IMR-90 (cell line): Measurements from ENCODE around the gene CMIP. TPM values are rescaled to one million over a fixed set of nuclear protein-coding genes. Genes with fewer than 3 reads are reported as not detected.

ENCODE experiments used
- ATAC-seq: fragments of 200-7000 bp; cut with Tn5 transposase; 2 replicates; pipeline ENCODE4 v1.9.1; 2020; ENCODE audit warnings: low read depth, mild to moderate bottlenecking, moderate library complexity
- BruUV-seq: library from RNA; stranded (reverse); fragments of 400-500 nt; replicated peaks from 2 replicates; lab custom pipeline; 2021; lab: Mats Ljungman, UMichigan
- CTCF ChIA-PET: fragments of 300-600 bp; formaldehyde crosslinking; extraction: SDS; loops from one replicate; lab custom pipeline; 2021; ENCODE audit warnings: antibody characterized with exemption; lab: Yijun Ruan, JAX
- POLR2A ChIA-PET: fragments of 300-600 bp; sonication (Branson Sonifier 250); formaldehyde crosslinking; loops from one replicate; lab custom pipeline; 2022; ENCODE audit warnings: antibody characterized with exemption; ENCODE audit not compliant: unreplicated experiment; lab: Charles Lee
- DNase-seq: peaks from one replicate; pipeline ENCODE4 v3.0.0; 2013
- H2AFZ ChIP-seq: replicated peaks from 2 replicates; pipeline ENCODE3; 2013; ENCODE audit warnings: low read length, mild to moderate bottlenecking; ENCODE audit not compliant: poor library complexity
- H2AK5ac ChIP-seq: 2 replicates; pipeline ENCODE4 v1.6.1; 2013; ENCODE audit warnings: low read depth, low read length, inconsistent platforms
- H2AK9ac ChIP-seq: replicated peaks from 2 replicates; pipeline ENCODE3; 2013; ENCODE audit warnings: mild to moderate bottlenecking, low read depth, low read length, moderate library complexity; ENCODE audit not compliant: poor library complexity
- H2BK120ac ChIP-seq: 2 replicates; pipeline ENCODE4 v1.6.1; 2013; ENCODE audit warnings: low read depth, low read length, inconsistent platforms
- H2BK15ac ChIP-seq: 3 replicates; pipeline ENCODE4 v1.6.1; 2013; ENCODE audit warnings: low read depth, low read length, inconsistent platforms
- H2BK20ac ChIP-seq: 2 replicates; pipeline ENCODE4 v1.6.1; 2013; ENCODE audit warnings: low read depth, mild to moderate bottlenecking, inconsistent platforms, low read length, moderate library complexity
- H2BK5ac ChIP-seq: 2 replicates; pipeline ENCODE4 v1.6.1; 2013; ENCODE audit warnings: mild to moderate bottlenecking, low read depth, low read length, inconsistent platforms; ENCODE audit not compliant: poor library complexity, severe bottlenecking
- H3K14ac ChIP-seq: replicated peaks from 2 replicates; pipeline ENCODE4 v1.6.1; 2013; ENCODE audit warnings: low read depth, low read length, inconsistent platforms
- H3K18ac ChIP-seq: 2 replicates; pipeline ENCODE4 v1.6.1; 2013; ENCODE audit warnings: low read depth, low read length, control low read depth
- H3K23ac ChIP-seq: 2 replicates; pipeline ENCODE4 v1.6.1; 2013; ENCODE audit warnings: low read depth, low read length, inconsistent platforms
- H3K27ac ChIP-seq: 2 replicates; pipeline ENCODE4 v1.5.1; 2013; ENCODE audit warnings: mild to moderate bottlenecking, control low read depth, low read length; ENCODE audit not compliant: insufficient read depth
- H3K27me3 ChIP-seq: 2 replicates; pipeline ENCODE4 v1.6.1; 2013; ENCODE audit warnings: low read length; ENCODE audit not compliant: control insufficient read depth, insufficient read depth
- H3K36me3 ChIP-seq: 2 replicates; pipeline ENCODE4 v1.6.1; 2013; ENCODE audit warnings: low read length, mixed read lengths; ENCODE audit not compliant: control insufficient read depth, insufficient read depth
- H3K4ac ChIP-seq: 2 replicates; pipeline ENCODE4 v1.6.1; 2013; ENCODE audit warnings: low read depth, low read length, inconsistent platforms
- H3K4me1 ChIP-seq: 2 replicates; pipeline ENCODE4 v1.6.1; 2013; ENCODE audit warnings: low read length, mixed read lengths; ENCODE audit not compliant: control insufficient read depth, insufficient read depth
- H3K4me2 ChIP-seq: 2 replicates; pipeline ENCODE4 v1.6.1; 2013; ENCODE audit warnings: low read depth, mild to moderate bottlenecking, control low read depth, low read length, moderate library complexity
- H3K4me3 ChIP-seq: 2 replicates; pipeline ENCODE4 v1.5.1; 2013; ENCODE audit warnings: low read depth, mild to moderate bottlenecking, control low read depth, low read length, moderate library complexity; ENCODE audit not compliant: insufficient read depth
- H3K56ac ChIP-seq: 2 replicates; pipeline ENCODE4 v1.6.1; 2013; ENCODE audit warnings: low read length, inconsistent platforms; ENCODE audit not compliant: insufficient read depth; ENCODE audit errors: extremely low read depth
- H3K79me1 ChIP-seq, 2 experiments: 2 replicates each; pipeline ENCODE4 v1.6.1; 2013; ENCODE audit warnings: low read length in 2 of 2, inconsistent platforms in 1 of 2, low read depth in 1 of 2
- H3K9ac ChIP-seq: 2 replicates; pipeline ENCODE4 v1.6.1; 2013; ENCODE audit warnings: low read depth, low read length, control low read depth
- H3K9me1 ChIP-seq: 2 replicates; pipeline ENCODE4 v1.6.1; 2013; ENCODE audit warnings: low read length, inconsistent platforms; ENCODE audit not compliant: insufficient read depth
- H3K9me3 ChIP-seq: 2 replicates; pipeline ENCODE4 v1.6.1; 2013; ENCODE audit warnings: low read length; ENCODE audit not compliant: control insufficient read depth, insufficient read depth
- H4K20me1 ChIP-seq: 2 replicates; pipeline ENCODE4 v1.6.1; 2013; ENCODE audit warnings: low read length, inconsistent platforms; ENCODE audit not compliant: insufficient read depth
- H4K5ac ChIP-seq: 2 replicates; pipeline ENCODE4 v1.6.1; 2013; ENCODE audit warnings: mild to moderate bottlenecking, low read depth, low read length, control low read depth
- H4K8ac ChIP-seq, 2 experiments: 2 replicates each; pipeline ENCODE4 v1.6.1; 2013; ENCODE audit warnings: low read depth in 2 of 2, low read length in 2 of 2, control low read depth in 1 of 2, inconsistent platforms in 1 of 2
- H4K91ac ChIP-seq: 2 replicates; pipeline ENCODE4 v1.6.1; 2013; ENCODE audit warnings: low read depth, low read length, inconsistent platforms; ENCODE audit not compliant: insufficient read depth
- BHLHE40 ChIP-seq: fragments of 150-350 bp; IDR thresholded peaks from 2 replicates; pipeline ENCODE4 v1.6.1; 2016; ENCODE audit warnings: mild to moderate bottlenecking, low read depth, low read length
- CEBPB ChIP-seq: IDR thresholded peaks from 2 replicates; pipeline ENCODE4 v1.6.1; 2012; ENCODE audit warnings: low read depth, low read length, improper control_type of control experiment
- CHD1 ChIP-seq: IDR thresholded peaks from 2 replicates; pipeline ENCODE4 v1.6.1; 2012; ENCODE audit warnings: low read depth, low read length, improper control_type of control experiment
- FOS ChIP-seq: fragments of 150-350 bp; IDR thresholded peaks from 2 replicates; pipeline ENCODE4 v1.6.1; 2016; ENCODE audit warnings: low read depth, low read length
- MAZ ChIP-seq: IDR thresholded peaks from 2 replicates; pipeline ENCODE4 v1.6.1; 2012; ENCODE audit warnings: low read depth, mild to moderate bottlenecking, low read length, improper control_type of control experiment, moderate library complexity, borderline replicate concordance
- MXI1 ChIP-seq: IDR thresholded peaks from 2 replicates; pipeline ENCODE4 v1.6.1; 2012; ENCODE audit warnings: low read depth, mild to moderate bottlenecking, low read length, moderate library complexity, borderline replicate concordance
- NFE2L2 ChIP-seq: fragments of 150-350 bp; IDR thresholded peaks from 2 replicates; pipeline ENCODE4 v1.6.1; 2016; ENCODE audit warnings: low read depth, mild to moderate bottlenecking, low read length
- POLR2A ChIP-seq: IDR thresholded peaks from 2 replicates; pipeline ENCODE4 v1.6.1; 2012; ENCODE audit warnings: mild to moderate bottlenecking, low read depth, low read length
- RAD21 ChIP-seq: IDR thresholded peaks from 2 replicates; pipeline ENCODE4 v1.6.1; 2012; ENCODE audit warnings: low read length, improper control_type of control experiment
- RCOR1 ChIP-seq: IDR thresholded peaks from 2 replicates; pipeline ENCODE4 v1.6.1; 2012; ENCODE audit warnings: mild to moderate bottlenecking, low read length, improper control_type of control experiment; ENCODE audit not compliant: insufficient replicate concordance
- RFX5 ChIP-seq: IDR thresholded peaks from 2 replicates; pipeline ENCODE4 v1.8.0; 2012; ENCODE audit warnings: low read depth, mild to moderate bottlenecking, low read length, moderate library complexity
- SMC3 ChIP-seq: fragments of 150-350 bp; IDR thresholded peaks from 2 replicates; pipeline ENCODE4 v1.6.1; 2016; ENCODE audit warnings: low read depth, mild to moderate bottlenecking, antibody characterized with exemption, low read length, moderate library complexity
- WGBS, 2 experiments: methylation state at CpG; one replicate each; pipeline versions ENCODE4 v1.1.5 to v1.1.7; 2013; ENCODE audit warnings: missing lambda C conversion rate in 2 of 2; ENCODE audit not compliant: insufficient read length in 1 of 2; ENCODE audit errors: extremely low coverage in 2 of 2; 5-methylcytosine and 5-hydroxymethylcytosine counted together
- dilution Hi-C: fragments of 300-500 bp; cut with HindIII; formaldehyde crosslinking; loops from one replicate; pipeline ENCODE4 v1.14.3; 2018; ENCODE audit warnings: low sequenced_read_pairs; ENCODE audit not compliant: unreplicated experiment
- in situ Hi-C: fragments of 300-500 bp; cut with MboI; formaldehyde crosslinking; loops from 3 replicates; pipeline ENCODE4 v1.14.3; 2019; ENCODE audit warnings: low sequenced_read_pairs, inconsistent platforms, mixed read lengths
- intact Hi-C: fragments of 100-400 bp; cut with micrococcal nuclease; formaldehyde crosslinking; loops from 2 replicates; pipeline ENCODE4 v1.10.0; 2022
- polyA plus RNA-seq, 3 experiments: library from polyadenylated mRNA; depleted of rRNA; stranded (reverse); fragments of >200 nt; gene quantifications; 2 replicates each; pipeline ENCODE4 v1.2.3, GENCODE V29; 2012; ENCODE audit warnings: low replicate concordance in 1 of 3
- total RNA-seq: library from RNA; depleted of rRNA; stranded (reverse); fragments of >200 nt; gene quantifications from 2 replicates; pipeline ENCODE4 v1.2.3, GENCODE V29; 2012
- TF ChIP-seq, protein P1 (sequence below): fragments of 150-350 bp; IDR thresholded peaks from 2 replicates; pipeline ENCODE4 v1.6.1; 2017; ENCODE audit warnings: mild to moderate bottlenecking, antibody characterized with exemption, low read length, low read depth
- TF ChIP-seq, protein P2 (sequence below): fragments of 150-350 bp; IDR thresholded peaks from 2 replicates; pipeline ENCODE4 v1.6.1; 2016; ENCODE audit warnings: low read depth, mild to moderate bottlenecking, low read length, moderate library complexity, borderline replicate concordance
- TF ChIP-seq, protein P3 (sequence below): conservative IDR thresholded peaks from 2 replicates; pipeline ENCODE4 v1.5.1; 2012; ENCODE audit warnings: mild to moderate bottlenecking, low read depth, low read length, improper control_type of control experiment

The CMIP gene
- total and polyA plus RNA-seq, 2 of the 4 experiments (the other 2 are of a cell fraction) = 3.2 to 11.6 TPM

DNA sequence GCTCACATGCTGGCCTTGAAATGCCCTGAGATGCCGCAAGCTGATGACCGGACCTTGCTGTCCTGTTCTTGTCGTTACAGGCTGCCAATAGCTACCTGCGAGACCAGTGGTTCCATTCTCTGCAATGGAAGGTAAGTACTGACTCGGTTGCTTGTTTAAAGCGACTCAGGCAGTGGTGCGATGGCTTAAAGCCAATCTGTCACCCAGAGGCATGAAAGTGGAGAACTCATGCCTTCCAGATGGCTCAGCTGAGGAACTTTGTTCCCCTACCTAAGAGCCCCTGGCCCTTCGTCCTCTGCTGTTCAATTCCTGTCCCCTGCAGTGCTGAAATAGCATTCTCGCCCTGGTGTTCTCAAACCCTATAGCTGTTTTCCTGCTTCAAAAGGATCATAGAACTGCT is 176.2 kb downstream of the CMIP start:
- H2BK15ac ChIP-seq = no peak overlapping the region
- no TSS peak for BruUV-seq
- H3K4me2 ChIP-seq = no peak overlapping the region
- H3K4me3 ChIP-seq = no peak overlapping the region
- no peaks in the 10 kb centered on the region for H3K9me3 ChIP-seq
- H4K8ac ChIP-seq = no peak overlapping the region
- in situ Hi-C loops (loop anchor here (5.0 kb wide), 1 partner anchor 102 kb away; no protein-coding TSS in a partner anchor), intact Hi-C loops (no loop called here), dilution Hi-C loops (no loop called here)
- TF ChIP-seq RFX5 (no peak), MXI1 (no peak), CEBPB (no peak), CHD1 (no peak), POLR2A (no peak), RCOR1 (no peak), NFE2L2 (no peak), FOS (no peak), RAD21 (no peak), MAZ (no peak), SMC3 (no peak), BHLHE40 (no peak)
- TF ChIP-seq, protein P1, sequence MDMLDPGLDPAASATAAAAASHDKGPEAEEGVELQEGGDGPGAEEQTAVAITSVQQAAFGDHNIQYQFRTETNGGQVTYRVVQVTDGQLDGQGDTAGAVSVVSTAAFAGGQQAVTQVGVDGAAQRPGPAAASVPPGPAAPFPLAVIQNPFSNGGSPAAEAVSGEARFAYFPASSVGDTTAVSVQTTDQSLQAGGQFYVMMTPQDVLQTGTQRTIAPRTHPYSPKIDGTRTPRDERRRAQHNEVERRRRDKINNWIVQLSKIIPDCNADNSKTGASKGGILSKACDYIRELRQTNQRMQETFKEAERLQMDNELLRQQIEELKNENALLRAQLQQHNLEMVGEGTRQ = no peak
- TF ChIP-seq, protein P2, sequence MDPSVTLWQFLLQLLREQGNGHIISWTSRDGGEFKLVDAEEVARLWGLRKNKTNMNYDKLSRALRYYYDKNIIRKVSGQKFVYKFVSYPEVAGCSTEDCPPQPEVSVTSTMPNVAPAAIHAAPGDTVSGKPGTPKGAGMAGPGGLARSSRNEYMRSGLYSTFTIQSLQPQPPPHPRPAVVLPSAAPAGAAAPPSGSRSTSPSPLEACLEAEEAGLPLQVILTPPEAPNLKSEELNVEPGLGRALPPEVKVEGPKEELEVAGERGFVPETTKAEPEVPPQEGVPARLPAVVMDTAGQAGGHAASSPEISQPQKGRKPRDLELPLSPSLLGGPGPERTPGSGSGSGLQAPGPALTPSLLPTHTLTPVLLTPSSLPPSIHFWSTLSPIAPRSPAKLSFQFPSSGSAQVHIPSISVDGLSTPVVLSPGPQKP = no peak
- TF ChIP-seq, protein P3, sequence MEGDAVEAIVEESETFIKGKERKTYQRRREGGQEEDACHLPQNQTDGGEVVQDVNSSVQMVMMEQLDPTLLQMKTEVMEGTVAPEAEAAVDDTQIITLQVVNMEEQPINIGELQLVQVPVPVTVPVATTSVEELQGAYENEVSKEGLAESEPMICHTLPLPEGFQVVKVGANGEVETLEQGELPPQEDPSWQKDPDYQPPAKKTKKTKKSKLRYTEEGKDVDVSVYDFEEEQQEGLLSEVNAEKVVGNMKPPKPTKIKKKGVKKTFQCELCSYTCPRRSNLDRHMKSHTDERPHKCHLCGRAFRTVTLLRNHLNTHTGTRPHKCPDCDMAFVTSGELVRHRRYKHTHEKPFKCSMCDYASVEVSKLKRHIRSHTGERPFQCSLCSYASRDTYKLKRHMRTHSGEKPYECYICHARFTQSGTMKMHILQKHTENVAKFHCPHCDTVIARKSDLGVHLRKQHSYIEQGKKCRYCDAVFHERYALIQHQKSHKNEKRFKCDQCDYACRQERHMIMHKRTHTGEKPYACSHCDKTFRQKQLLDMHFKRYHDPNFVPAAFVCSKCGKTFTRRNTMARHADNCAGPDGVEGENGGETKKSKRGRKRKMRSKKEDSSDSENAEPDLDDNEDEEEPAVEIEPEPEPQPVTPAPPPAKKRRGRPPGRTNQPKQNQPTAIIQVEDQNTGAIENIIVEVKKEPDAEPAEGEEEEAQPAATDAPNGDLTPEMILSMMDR = no peak
- no peak overlapping the region for H2BK5ac ChIP-seq
- DNase-seq = peak; percentile 19
- no peak overlapping the region for H3K27ac ChIP-seq
- H3K18ac ChIP-seq = no peak overlapping the region
- ChIA-PET POLR2A (no interaction called here), CTCF (no interaction called here)
- peaks cover 10% of the 10 kb centered on the region for H3K4me1 ChIP-seq
- no peak overlapping the region for H2BK120ac ChIP-seq
- no peak overlapping the region for H2AFZ ChIP-seq
- 80% methylated on average over 7 of the region's 9 CpGs; no CpG with 5 or more reads in 1 of the 2 experiments for WGBS, 2 experiments
- peaks cover 14% of the 10 kb centered on the region for H3K36me3 ChIP-seq
- H3K79me1 ChIP-seq = peaks cover 10 to 24% of the 10 kb centered on the region in 2 experiments
- ATAC-seq = no peak
- no peaks in the 10 kb centered on the region for H3K27me3 ChIP-seq
- H3K9ac ChIP-seq = no peak overlapping the region
- no peak overlapping the region for H3K56ac ChIP-seq
- no peak overlapping the region for H3K14ac ChIP-seq
- H2AK9ac ChIP-seq = no peak overlapping the region
- H2BK20ac ChIP-seq = no peak overlapping the region
- H4K91ac ChIP-seq = no peak overlapping the region
- H4K5ac ChIP-seq = no peak overlapping the region
- H3K4ac ChIP-seq = no peak overlapping the region
- H3K23ac ChIP-seq = no peak overlapping the region
- peaks cover 14% of the 10 kb centered on the region; the same call in 1 of the 2 replicates for H3K9me1 ChIP-seq
- peaks cover 51% of the 10 kb centered on the region for H4K20me1 ChIP-seq
- H2AK5ac ChIP-seq = no peak overlapping the region
